Mesendoderm (in vitro differentiated cells): ENCODE data around the gene SNX3. TPM values are rescaled to one million over a fixed set of nuclear protein-coding genes. Genes with fewer than 3 reads are reported as not detected.

ENCODE experiments used
- DNase-seq: peaks from one replicate; pipeline ENCODE4 v3.0.0; 2013
- H2AK5ac ChIP-seq: 2 replicates; pipeline ENCODE4 v1.6.1; 2013; ENCODE audit warnings: low read length, inconsistent platforms
- H2BK120ac ChIP-seq: 2 replicates; pipeline ENCODE4 v1.6.1; 2013; ENCODE audit warnings: low read depth, mild to moderate bottlenecking, low read length, moderate library complexity, mixed read lengths
- H2BK15ac ChIP-seq: replicated peaks from 2 replicates; pipeline ENCODE4 v1.6.1; 2013; ENCODE audit warnings: low read depth, mild to moderate bottlenecking, moderate library complexity
- H2BK5ac ChIP-seq: 2 replicates; pipeline ENCODE4 v1.6.1; 2013; ENCODE audit warnings: low read length, inconsistent platforms
- H3K18ac ChIP-seq: 2 replicates; pipeline ENCODE4 v1.6.1; 2013; ENCODE audit warnings: mild to moderate bottlenecking, low read length, mixed read lengths
- H3K23ac ChIP-seq: one replicate; pipeline ENCODE4 v1.6.1; 2013; ENCODE audit warnings: low read length
- H3K27ac ChIP-seq: 2 replicates; pipeline ENCODE4 v1.5.1; 2013; ENCODE audit warnings: low read depth, mild to moderate bottlenecking, inconsistent platforms, low read length, moderate library complexity
- H3K27me3 ChIP-seq: 2 replicates; pipeline ENCODE4 v1.6.1; 2013; ENCODE audit warnings: low read length, control low read depth, mild to moderate bottlenecking, inconsistent platforms; ENCODE audit not compliant: insufficient read depth, poor library complexity
- H3K36me3 ChIP-seq: 2 replicates; pipeline ENCODE4 v1.6.1; 2013; ENCODE audit warnings: low read length, inconsistent platforms; ENCODE audit not compliant: control insufficient read depth, insufficient read depth
- H3K4ac ChIP-seq: one replicate; pipeline ENCODE4 v1.6.1; 2013; ENCODE audit warnings: low read depth, mild to moderate bottlenecking, low read length, moderate library complexity
- H3K4me1 ChIP-seq: 2 replicates; pipeline ENCODE4 v1.6.1; 2013; ENCODE audit warnings: low read depth, low read length, inconsistent platforms; ENCODE audit not compliant: control insufficient read depth
- H3K4me2 ChIP-seq: 2 replicates; pipeline ENCODE4 v1.6.1; 2013; ENCODE audit warnings: low read length
- H3K4me3 ChIP-seq: 2 replicates; pipeline ENCODE4 v1.5.1; 2013; ENCODE audit warnings: mild to moderate bottlenecking, low read length
- H3K56ac ChIP-seq: one replicate; pipeline ENCODE4 v1.6.1; 2013; ENCODE audit warnings: low read length
- H3K79me1 ChIP-seq: 2 replicates; pipeline ENCODE4 v1.6.1; 2013; ENCODE audit warnings: low read length, inconsistent platforms
- H3K79me2 ChIP-seq: 2 replicates; pipeline ENCODE4 v1.6.1; 2013; ENCODE audit warnings: mild to moderate bottlenecking, low read length; ENCODE audit not compliant: control insufficient read depth, insufficient read depth
- H3K9ac ChIP-seq: 2 replicates; pipeline ENCODE4 v1.6.1; 2013; ENCODE audit warnings: low read length, inconsistent platforms
- H4K5ac ChIP-seq: one replicate; pipeline ENCODE4 v1.6.1; 2013; ENCODE audit warnings: low read length
- H4K8ac ChIP-seq: one replicate; pipeline ENCODE4 v1.6.1; 2013; ENCODE audit warnings: low read depth, mild to moderate bottlenecking, control low read depth, low read length, moderate library complexity
- WGBS: extraction: QIAGEN DNeasy Blood & Tissue Kit; methylation state at CpG from one replicate; pipeline ENCODE4 v1.1.7; 2013; ENCODE audit warnings: low lambda C conversion rate, missing lambda C conversion rate; ENCODE audit not compliant: insufficient coverage; ENCODE audit errors: extremely low coverage; 5-methylcytosine and 5-hydroxymethylcytosine counted together
- small RNA-seq: library from polyadenylated mRNA; stranded (forward); fragments of <200 nt; extraction: miRNeasy Mini kit (QIAGEN cat#:217004); gene quantifications from one replicate; pipeline ENCODE3, GENCODE V24; 2013; ENCODE audit not compliant: insufficient read depth

Gene SNX3

GRCh38 chr6:108163267-108163643 lies 97.6 kb downstream of the SNX3 start:
- Histone ChIP-seq H3K79me1 (no peaks in the 10 kb centered on the region), H3K4me2 (no peak overlapping the region), H3K4ac (no peak overlapping the region), H3K56ac (no peak overlapping the region), H4K5ac (no peak overlapping the region), H3K79me2 (no peaks in the 10 kb centered on the region), H3K36me3 (no peaks in the 10 kb centered on the region), H3K27ac (no peak overlapping the region), H3K18ac (no peak overlapping the region), H3K4me1 (peaks cover 2% of the 10 kb centered on the region), H2BK120ac (no peak overlapping the region), H3K27me3 (peaks cover 89% of the 10 kb centered on the region), H2AK5ac (no peak overlapping the region), H3K23ac (no peak overlapping the region), H4K8ac (no peak overlapping the region), H2BK5ac (no peak overlapping the region), H2BK15ac (no peak overlapping the region), H3K4me3 (no peak overlapping the region), H3K9ac (no peak overlapping the region)
- DNase-seq: no peak
- no CpG with 5 or more reads among the region's 6 CpGs for WGBS

GRCh38 chr6:108161724-108162282 lies 99.0 kb downstream of the SNX3 start:
- no peak overlapping the region for H2BK5ac ChIP-seq
- no peak overlapping the region for H3K27ac ChIP-seq
- H3K79me1 ChIP-seq: no peaks in the 10 kb centered on the region
- no peaks in the 10 kb centered on the region for H3K79me2 ChIP-seq
- H3K56ac ChIP-seq: no peak overlapping the region
- no peak overlapping the region for H2BK120ac ChIP-seq
- no peak for DNase-seq
- H2BK15ac ChIP-seq: no peak overlapping the region
- no CpG with 5 or more reads among the region's 3 CpGs for WGBS
- H3K18ac ChIP-seq: no peak overlapping the region
- no peak overlapping the region for H3K4me3 ChIP-seq
- peaks cover 2% of the 10 kb centered on the region for H3K4me1 ChIP-seq
- no peak overlapping the region for H3K23ac ChIP-seq
- H3K27me3 ChIP-seq: peaks cover 95% of the 10 kb centered on the region
- H3K4me2 ChIP-seq: no peak overlapping the region
- no peak overlapping the region for H4K8ac ChIP-seq
- H3K36me3 ChIP-seq: no peaks in the 10 kb centered on the region
- no peak overlapping the region for H3K9ac ChIP-seq
- no peak overlapping the region for H4K5ac ChIP-seq
- H3K4ac ChIP-seq: no peak overlapping the region
- H2AK5ac ChIP-seq: no peak overlapping the region

Small RNAs within 50 kb of the gene (small RNA-seq; reads per million reads assigned to genes)
- gene RNA5SP212 (not detected), gene RNU6-1144P (not detected), gene Z98742.2 (not detected)
